Neural cell (in vitro differentiated cells): ENCODE data around the gene ANKRD37.

Experiments
- EP300 ChIP-seq: fragments of 450-650 bp; conservative IDR thresholded peaks from 2 replicates; pipeline ENCODE4 v1.6.1; 2014; ENCODE audit warnings: antibody characterized with exemption, mild to moderate bottlenecking, moderate library complexity; ENCODE audit not compliant: poor library complexity, severe bottlenecking
- POLR2AphosphoS5 ChIP-seq: IDR thresholded peaks from 2 replicates; pipeline ENCODE4 v1.6.1; 2012
- TF ChIP-seq, protein P1 (sequence below): fragments of 450-650 bp; IDR thresholded peaks from 2 replicates; pipeline ENCODE4 v1.5.1; 2014; ENCODE audit warnings: antibody characterized with exemption, mild to moderate bottlenecking, moderate library complexity; ENCODE audit not compliant: poor library complexity, severe bottlenecking

DNA sequence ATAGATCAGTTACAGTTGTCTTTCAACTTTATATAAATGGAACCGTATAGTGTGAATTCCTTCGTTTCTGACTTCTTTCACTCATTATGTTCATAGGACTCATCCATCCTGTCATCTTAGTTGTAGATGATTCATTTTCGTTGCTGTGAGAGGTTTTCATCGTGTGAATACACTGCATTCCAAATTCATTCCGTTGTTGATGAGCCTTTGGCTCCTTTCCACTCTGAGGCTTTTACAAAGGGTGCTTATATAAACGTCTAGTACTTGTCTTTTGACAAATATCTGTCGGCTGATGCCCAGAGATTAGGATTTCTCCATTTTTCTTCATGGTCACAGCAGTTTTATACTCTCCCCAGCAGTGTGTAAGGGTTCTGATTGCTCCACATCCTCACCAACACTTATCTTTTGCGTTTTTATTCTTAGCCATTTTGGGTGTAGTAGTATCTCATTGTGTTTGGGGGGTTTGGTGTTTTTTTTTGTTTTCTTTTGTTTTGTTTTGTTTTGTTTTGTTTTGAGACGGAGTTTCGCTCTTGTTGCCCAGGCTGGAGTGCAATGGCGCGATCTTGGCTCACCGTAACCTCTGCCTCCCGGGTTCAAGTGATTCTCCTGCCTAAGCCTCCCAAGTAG, 49.6 kb upstream of the ANKRD37 start:
- TF ChIP-seq POLR2AphosphoS5 (no peak), EP300 (no peak)
- TF ChIP-seq, protein P1, sequence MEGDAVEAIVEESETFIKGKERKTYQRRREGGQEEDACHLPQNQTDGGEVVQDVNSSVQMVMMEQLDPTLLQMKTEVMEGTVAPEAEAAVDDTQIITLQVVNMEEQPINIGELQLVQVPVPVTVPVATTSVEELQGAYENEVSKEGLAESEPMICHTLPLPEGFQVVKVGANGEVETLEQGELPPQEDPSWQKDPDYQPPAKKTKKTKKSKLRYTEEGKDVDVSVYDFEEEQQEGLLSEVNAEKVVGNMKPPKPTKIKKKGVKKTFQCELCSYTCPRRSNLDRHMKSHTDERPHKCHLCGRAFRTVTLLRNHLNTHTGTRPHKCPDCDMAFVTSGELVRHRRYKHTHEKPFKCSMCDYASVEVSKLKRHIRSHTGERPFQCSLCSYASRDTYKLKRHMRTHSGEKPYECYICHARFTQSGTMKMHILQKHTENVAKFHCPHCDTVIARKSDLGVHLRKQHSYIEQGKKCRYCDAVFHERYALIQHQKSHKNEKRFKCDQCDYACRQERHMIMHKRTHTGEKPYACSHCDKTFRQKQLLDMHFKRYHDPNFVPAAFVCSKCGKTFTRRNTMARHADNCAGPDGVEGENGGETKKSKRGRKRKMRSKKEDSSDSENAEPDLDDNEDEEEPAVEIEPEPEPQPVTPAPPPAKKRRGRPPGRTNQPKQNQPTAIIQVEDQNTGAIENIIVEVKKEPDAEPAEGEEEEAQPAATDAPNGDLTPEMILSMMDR: no peak
